Astrocyte (in vitro differentiated cells and primary cell): ENCODE data around the gene ACTR1A.

Experiments
- EZH2 ChIP-seq: IDR thresholded peaks from 2 replicates; pipeline ENCODE4 v1.6.1; 2012; ENCODE audit warnings: mild to moderate bottlenecking, low read length, inconsistent platforms; ENCODE audit not compliant: insufficient read depth
- TF ChIP-seq, protein P1 (sequence below): IDR thresholded peaks from 2 replicates; pipeline ENCODE4 v1.5.1; 2011; ENCODE audit warnings: low read depth, mild to moderate bottlenecking, inconsistent platforms, low read length, moderate library complexity; ENCODE audit not compliant: insufficient read depth

DNA sequence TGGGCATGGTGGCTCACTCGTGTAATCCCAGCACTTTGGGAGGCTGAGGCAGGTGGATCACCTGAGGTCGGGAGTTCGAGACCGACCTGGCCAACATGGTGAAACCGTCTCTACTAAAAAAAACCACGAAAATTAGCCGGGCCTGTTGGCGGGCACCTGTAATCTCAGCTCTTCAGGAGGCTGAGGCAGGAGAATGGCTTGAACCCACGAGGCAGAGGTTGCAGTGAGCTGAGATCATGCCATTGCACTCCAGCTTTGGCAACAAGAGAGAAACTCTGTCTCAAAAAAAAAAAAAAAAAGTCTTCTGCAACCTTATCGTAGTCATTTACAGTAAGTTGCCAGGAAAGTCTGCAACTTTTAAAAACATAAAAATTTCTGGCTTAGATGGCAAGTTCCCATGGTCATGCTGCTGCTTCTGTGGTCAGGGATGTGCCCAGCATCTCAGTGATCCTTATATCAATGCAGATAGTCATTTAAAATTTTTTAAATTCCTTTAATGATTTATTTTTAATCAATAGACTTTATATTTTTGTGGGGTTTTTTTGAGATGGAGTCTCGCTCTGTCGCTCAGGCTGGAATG is 16.8 kb upstream of the ACTR1A start:
- TF ChIP-seq, protein P1, sequence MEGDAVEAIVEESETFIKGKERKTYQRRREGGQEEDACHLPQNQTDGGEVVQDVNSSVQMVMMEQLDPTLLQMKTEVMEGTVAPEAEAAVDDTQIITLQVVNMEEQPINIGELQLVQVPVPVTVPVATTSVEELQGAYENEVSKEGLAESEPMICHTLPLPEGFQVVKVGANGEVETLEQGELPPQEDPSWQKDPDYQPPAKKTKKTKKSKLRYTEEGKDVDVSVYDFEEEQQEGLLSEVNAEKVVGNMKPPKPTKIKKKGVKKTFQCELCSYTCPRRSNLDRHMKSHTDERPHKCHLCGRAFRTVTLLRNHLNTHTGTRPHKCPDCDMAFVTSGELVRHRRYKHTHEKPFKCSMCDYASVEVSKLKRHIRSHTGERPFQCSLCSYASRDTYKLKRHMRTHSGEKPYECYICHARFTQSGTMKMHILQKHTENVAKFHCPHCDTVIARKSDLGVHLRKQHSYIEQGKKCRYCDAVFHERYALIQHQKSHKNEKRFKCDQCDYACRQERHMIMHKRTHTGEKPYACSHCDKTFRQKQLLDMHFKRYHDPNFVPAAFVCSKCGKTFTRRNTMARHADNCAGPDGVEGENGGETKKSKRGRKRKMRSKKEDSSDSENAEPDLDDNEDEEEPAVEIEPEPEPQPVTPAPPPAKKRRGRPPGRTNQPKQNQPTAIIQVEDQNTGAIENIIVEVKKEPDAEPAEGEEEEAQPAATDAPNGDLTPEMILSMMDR = no peak
- no peak for TF ChIP-seq EZH2
